ENCODE measurements around the gene RAB21. TPM values are rescaled to one million over a fixed set of nuclear protein-coding genes. Genes with fewer than 3 reads are reported as not detected.
A peak's percentile ranks its signal among the peaks of the same experiment; 100 is the strongest.

Gene RAB21
- total and polyA plus RNA-seq, 7 experiments from 2014 or later, result 21.8 to 81.7 (median 67.5) TPM

GRCh38 chr12:71749666-71750065 is 5.0 kb upstream of the RAB21 start:
- Histone ChIP-seq H3K4me3 (ENCODE audit: low read length) (no peak overlapping the region), H3K27ac (ENCODE audit: low read depth, low read length) (no peak overlapping the region), H3K27me3 (ENCODE audit: control insufficient read depth in 2 of 2, insufficient read depth in 2 of 2, low read length in 2 of 2) (no peaks in the 10 kb centered on the region), H3K9me3 (ENCODE audit: control insufficient read depth in 2 of 3, low read length in 3 of 3) (no peaks in the 10 kb centered on the region), H3K4me1 (ENCODE audit: control insufficient read depth in 2 of 2, insufficient read depth in 2 of 2, low read length in 2 of 2) (peaks cover 0 to 5% of the 10 kb centered on the region in 2 donors), H3K36me3 (ENCODE audit: control insufficient read depth in 2 of 3, insufficient read depth in 3 of 3, low read length in 3 of 3) (no peaks in the 10 kb centered on the region)
- POLR2A ChIA-PET, result no interaction called here
- DNase-seq (no peak), ATAC-seq (no peak)
- Mint-ChIP-seq H3K4me3 (no peak overlapping the region), H3K9me3 (no peaks in the 10 kb centered on the region), H3K4me1 (peaks cover 0 to 12% (median 9%) of the 10 kb centered on the region in 7 donors), H3K36me3 (no peaks in the 10 kb centered on the region), H3K27me3 (peaks cover 5 to 56% (median 15%) of the 10 kb centered on the region in 5 donors), H3K27ac (no peak overlapping the region)
- intact Hi-C loops (cut with micrococcal nuclease), result loop anchor here (5.0 to 10.0 kb wide), 2 partner anchors 1157 to 1505 kb away; partner anchors contain the start of gene CNOT2 (in 1 of the 2)
- CTCF ChIA-PET, result interaction anchor here (7.0 kb wide), 1 partner anchor 334 kb away, joined by 70 read pairs; no protein-coding TSS in a partner anchor

GRCh38 chr12:71752891-71753290 is 1.8 kb upstream of the RAB21 start:
- peaks cover 0 to 3% (median 0%) of the 10 kb centered on the region in 3 experiments for H3K36me3 ChIP-seq (ENCODE audit: control insufficient read depth in 2 of 3, insufficient read depth in 3 of 3, low read length in 3 of 3)
- DNase-seq (no peak), ATAC-seq (no peak)
- H3K4me3 Mint-ChIP-seq, result no peak overlapping the region
- H3K36me3 Mint-ChIP-seq, result peaks cover 0 to 14% (median 9%) of the 10 kb centered on the region in 5 donors
- no peaks in the 10 kb centered on the region for H3K9me3 ChIP-seq (ENCODE audit: control insufficient read depth in 2 of 3, low read length in 3 of 3)
- no peak overlapping the region for H3K27ac ChIP-seq (ENCODE audit: low read depth, low read length)
- intact Hi-C loops (cut with micrococcal nuclease), result loop anchor here in 1 of 2 donors (10.0 kb wide), 1 partner anchor 1508 kb away; the partner anchor contains the start of gene CNOT2
- no peak overlapping the region for H3K27ac Mint-ChIP-seq
- ChIA-PET POLR2A (interaction anchor here (0.6 to 4.7 kb wide), 3 partner anchors 67 to 125 kb away, joined by 6 to 38 read pairs (median 24); partner anchors contain the start of genes TBC1D15 and TMEM19), CTCF (no interaction called here)
- no peak overlapping the region for H3K4me3 ChIP-seq (ENCODE audit: low read length)
- no peaks in the 10 kb centered on the region for H3K27me3 ChIP-seq (ENCODE audit: control insufficient read depth in 2 of 2, insufficient read depth in 2 of 2, low read length in 2 of 2)
- peaks cover 10 to 11% of the 10 kb centered on the region in 2 donors for H3K4me1 ChIP-seq (ENCODE audit: control insufficient read depth in 2 of 2, insufficient read depth in 2 of 2, low read length in 2 of 2)
- peaks cover 0 to 5% (median 0%) of the 10 kb centered on the region in 11 donors for H3K9me3 Mint-ChIP-seq
- H3K4me1 Mint-ChIP-seq, result peaks cover 16 to 30% (median 27%) of the 10 kb centered on the region in 7 donors
- H3K27me3 Mint-ChIP-seq, result peaks cover 5 to 48% (median 15%) of the 10 kb centered on the region in 5 donors

- Mint-ChIP-seq H3K4me1 (peaks cover 21 to 54% (median 48%) of the 10 kb centered on the region in 7 donors), H3K27ac (peak overlapping the region; percentile 91 to 98 (median 95)), H3K9me3 (peaks cover 0 to 29% (median 11%) of the 10 kb centered on the region in 11 donors), H3K4me3 (peak overlapping the region; percentile 86 to 95 (median 94)), H3K36me3 (peaks cover 8 to 37% (median 33%) of the 10 kb centered on the region in 5 donors), H3K27me3 (peaks cover 0 to 25% (median 5%) of the 10 kb centered on the region in 5 donors)
- peaks cover 1 to 24% (median 5%) of the 10 kb centered on the region in 3 experiments for H3K36me3 ChIP-seq (ENCODE audit: control insufficient read depth in 2 of 3, insufficient read depth in 3 of 3, low read length in 3 of 3)
- H3K4me3 ChIP-seq (ENCODE audit: low read length), result peak overlapping the region; percentile 70
- H3K4me1 ChIP-seq (ENCODE audit: control insufficient read depth in 2 of 2, insufficient read depth in 2 of 2, low read length in 2 of 2), result peaks cover 10 to 16% of the 10 kb centered on the region in 2 donors
- no peaks in the 10 kb centered on the region for H3K27me3 ChIP-seq (ENCODE audit: control insufficient read depth in 2 of 2, insufficient read depth in 2 of 2, low read length in 2 of 2)
- peaks cover 0 to 12% (median 0%) of the 10 kb centered on the region in 3 experiments for H3K9me3 ChIP-seq (ENCODE audit: control insufficient read depth in 2 of 3, low read length in 3 of 3)
- CTCF ChIA-PET, result interaction anchor here (1.1 kb wide), 1 partner anchor 10 kb away, joined by 3 read pairs; no protein-coding TSS in a partner anchor
- ATAC-seq (peak; percentile 62), DNase-seq (peak in 5 of 9 donors; percentile 45 to 80 (median 61))
- H3K27ac ChIP-seq (ENCODE audit: low read depth, low read length), result peak overlapping the region; percentile 100
- POLR2A ChIA-PET, result interaction anchor here (1.1 to 4.7 kb wide), 8 partner anchors 12 to 110 kb away, joined by 3 to 38 read pairs (median 14); partner anchors contain the start of genes TBC1D15, THAP2, TMEM19 and ZFC3H1
- intact Hi-C loops (cut with micrococcal nuclease), result loop anchor here (2.0 to 10.0 kb wide), 3 partner anchors 1389 to 1513 kb away; partner anchors contain the start of genes CNOT2 (in 2 of the 2) and KCNMB4 (in 1 of the 2)
Measured at GRCh38 chr12:71755146-71755892, 656 bp downstream of the RAB21 start.

GRCh38 chr12:71756054-71756690 is 1.5 kb downstream of the RAB21 start:
- Mint-ChIP-seq H3K27me3 (peaks cover 0 to 16% (median 0%) of the 10 kb centered on the region in 5 donors), H3K36me3 (peaks cover 8 to 44% (median 40%) of the 10 kb centered on the region in 5 donors), H3K4me1 (peaks cover 25 to 60% (median 52%) of the 10 kb centered on the region in 7 donors), H3K9me3 (peaks cover 0 to 37% (median 16%) of the 10 kb centered on the region in 11 donors), H3K27ac (peak overlapping the region; percentile 48 to 98 (median 94)), H3K4me3 (peak overlapping the region; percentile 86 to 95 (median 94))
- ChIA-PET CTCF (interaction anchor here (1.0 kb wide), 1 partner anchor 9 kb away, joined by 3 read pairs; no protein-coding TSS in a partner anchor), POLR2A (interaction anchor here (1.1 to 4.7 kb wide), 4 partner anchors 11 to 92 kb away, joined by 3 to 38 read pairs (median 14); partner anchors contain the start of genes TBC1D15, THAP2 and ZFC3H1)
- no peak for DNase-seq
- H3K4me1 ChIP-seq (ENCODE audit: control insufficient read depth in 2 of 2, insufficient read depth in 2 of 2, low read length in 2 of 2), result peaks cover 10 to 16% of the 10 kb centered on the region in 2 donors
- intact Hi-C loops (cut with micrococcal nuclease), result loop anchor here in 1 of 2 donors (2.0 to 10.0 kb wide), 2 partner anchors 17 to 1511 kb away; partner anchors contain the start of gene CNOT2
- H3K27ac ChIP-seq (ENCODE audit: low read depth, low read length), result peak overlapping the region; percentile 100
- no peak for ATAC-seq
- H3K27me3 ChIP-seq (ENCODE audit: control insufficient read depth in 2 of 2, insufficient read depth in 2 of 2, low read length in 2 of 2), result no peaks in the 10 kb centered on the region
- H3K36me3 ChIP-seq (ENCODE audit: control insufficient read depth in 2 of 3, insufficient read depth in 3 of 3, low read length in 3 of 3), result peaks cover 5 to 32% (median 7%) of the 10 kb centered on the region in 3 experiments
- peaks cover 0 to 20% (median 0%) of the 10 kb centered on the region in 3 experiments for H3K9me3 ChIP-seq (ENCODE audit: control insufficient read depth in 2 of 3, low read length in 3 of 3)
- peak overlapping the region; percentile 70 for H3K4me3 ChIP-seq (ENCODE audit: low read length)

GRCh38 chr12:71759941-71760340 is 5.3 kb downstream of the RAB21 start:
- Histone ChIP-seq H3K27ac (ENCODE audit: low read depth, low read length) (no peak overlapping the region), H3K27me3 (ENCODE audit: control insufficient read depth in 2 of 2, insufficient read depth in 2 of 2, low read length in 2 of 2) (no peaks in the 10 kb centered on the region), H3K36me3 (ENCODE audit: control insufficient read depth in 2 of 3, insufficient read depth in 3 of 3, low read length in 3 of 3) (peaks cover 5 to 33% (median 7%) of the 10 kb centered on the region in 3 experiments), H3K4me3 (ENCODE audit: low read length) (peak overlapping the region; percentile 0), H3K4me1 (ENCODE audit: control insufficient read depth in 2 of 2, insufficient read depth in 2 of 2, low read length in 2 of 2) (peaks cover 11 to 16% of the 10 kb centered on the region in 2 donors), H3K9me3 (ENCODE audit: control insufficient read depth in 2 of 3, low read length in 3 of 3) (peaks cover 0 to 20% (median 0%) of the 10 kb centered on the region in 3 experiments)
- CTCF ChIA-PET, result no interaction called here
- no peak for ATAC-seq
- H3K4me3 Mint-ChIP-seq, result peak overlapping the region in 5 of 10 donors; percentile 27 to 57 (median 42)
- H3K36me3 Mint-ChIP-seq, result peaks cover 8 to 65% (median 55%) of the 10 kb centered on the region in 5 donors
- H3K27ac Mint-ChIP-seq, result no peak overlapping the region
- peaks cover 0 to 62% (median 21%) of the 10 kb centered on the region in 11 donors for H3K9me3 Mint-ChIP-seq
- intact Hi-C loops (cut with micrococcal nuclease), result loop anchor here in 1 of 2 donors (10.0 kb wide), 1 partner anchor 1515 kb away; the partner anchor contains the start of gene CNOT2
- POLR2A ChIA-PET, result interaction anchor here (0.6 to 2.9 kb wide), 3 partner anchors 74 to 87 kb away, joined by 4 to 18 read pairs (median 8); partner anchors contain the start of genes TBC1D15 and TMEM19
- H3K4me1 Mint-ChIP-seq, result peaks cover 30 to 72% (median 66%) of the 10 kb centered on the region in 7 donors
- no peaks in the 10 kb centered on the region for H3K27me3 Mint-ChIP-seq
- DNase-seq, result no peak

Measured in naive thymus-derived CD4-positive, alpha-beta T cell (primary cell).